Neuron (in vitro differentiated cells): ENCODE results near the gene POLA1.

Experiments
- H2AFZ ChIP-seq: one replicate; pipeline ENCODE4 v1.6.1; 2013; ENCODE audit warnings: low read depth, mild to moderate bottlenecking, inconsistent platforms, low read length, moderate library complexity
- H3K27me3 ChIP-seq: one replicate; pipeline ENCODE4 v1.6.1; 2013; ENCODE audit warnings: low read length; ENCODE audit not compliant: insufficient read depth
- H3K36me3 ChIP-seq: one replicate; pipeline ENCODE4 v1.6.1; 2013; ENCODE audit warnings: low read length; ENCODE audit not compliant: insufficient read depth
- H3K4me1 ChIP-seq: one replicate; pipeline ENCODE4 v1.6.1; 2013; ENCODE audit warnings: low read length; ENCODE audit not compliant: insufficient read depth
- H3K4me3 ChIP-seq: 2 replicates; pipeline ENCODE4 v1.5.1; 2013; ENCODE audit warnings: mild to moderate bottlenecking, low read length, moderate library complexity
- H3K9me3 ChIP-seq: one replicate; pipeline ENCODE4 v1.6.1; 2013; ENCODE audit warnings: low read length

POLA1 gene

GRCh38 chrX:24988314-24988713 is 294.6 kb downstream of the POLA1 start:
- Histone ChIP-seq H3K9me3 (no peaks in the 10 kb centered on the region), H2AFZ (no peak overlapping the region), H3K36me3 (no peaks in the 10 kb centered on the region)

GRCh38 chrX:24990535-24990934 is 296.8 kb downstream of the POLA1 start:
- Histone ChIP-seq H3K4me1 (peaks cover 12% of the 10 kb centered on the region), H3K9me3 (no peaks in the 10 kb centered on the region), H3K4me3 (no peak overlapping the region), H3K36me3 (no peaks in the 10 kb centered on the region), H2AFZ (no peak overlapping the region), H3K27me3 (no peaks in the 10 kb centered on the region)

More at GRCh38 chrX:24988314-24988713, 294.6 kb downstream of the POLA1 start:
- Histone ChIP-seq H3K27me3 (no peaks in the 10 kb centered on the region), H3K4me1 (peaks cover 7% of the 10 kb centered on the region), H3K4me3 (no peak overlapping the region)

- H3K4me3 ChIP-seq: no peak overlapping the region
- no peaks in the 10 kb centered on the region for H3K9me3 ChIP-seq
- peaks cover 2% of the 10 kb centered on the region for H3K27me3 ChIP-seq
- no peaks in the 10 kb centered on the region for H3K36me3 ChIP-seq
- peaks cover 15% of the 10 kb centered on the region for H3K4me1 ChIP-seq
- H2AFZ ChIP-seq: no peak overlapping the region
These were observed 300.2 kb downstream of the POLA1 start for GRCh38 chrX:24993879-24994278.

- H3K4me3 ChIP-seq: no peak overlapping the region
- no peaks in the 10 kb centered on the region for H3K36me3 ChIP-seq
- H3K9me3 ChIP-seq: no peaks in the 10 kb centered on the region
- no peak overlapping the region for H2AFZ ChIP-seq
- H3K4me1 ChIP-seq: peaks cover 9% of the 10 kb centered on the region
- peaks cover 2% of the 10 kb centered on the region for H3K27me3 ChIP-seq
These were observed 302.5 kb downstream of the POLA1 start for GRCh38 chrX:24996096-24996709.

- H3K27me3 ChIP-seq: peaks cover 4% of the 10 kb centered on the region
These were observed 305.8 kb downstream of the POLA1 start for GRCh38 chrX:24999511-24999910.

GRCh38 chrX:25001808-25002660 is 308.3 kb downstream of the POLA1 start:
- Histone ChIP-seq H3K9me3 (peaks cover 3% of the 10 kb centered on the region), H3K36me3 (no peaks in the 10 kb centered on the region), H3K4me3 (no peak overlapping the region), H3K27me3 (peaks cover 17% of the 10 kb centered on the region), H3K4me1 (peaks cover 2% of the 10 kb centered on the region), H2AFZ (no peak overlapping the region)

More at GRCh38 chrX:24999511-24999910, 305.8 kb downstream of the POLA1 start:
- Histone ChIP-seq H3K4me1 (peaks cover 4% of the 10 kb centered on the region), H3K36me3 (no peaks in the 10 kb centered on the region), H3K4me3 (no peak overlapping the region), H2AFZ (no peak overlapping the region), H3K9me3 (peaks cover 3% of the 10 kb centered on the region)

GRCh38 chrX:25002661-25003020 is 308.9 kb downstream of the POLA1 start:
- H3K27me3 ChIP-seq: peaks cover 22% of the 10 kb centered on the region
- peaks cover 2% of the 10 kb centered on the region for H3K4me1 ChIP-seq
- H3K4me3 ChIP-seq: no peak overlapping the region
- H3K9me3 ChIP-seq: peaks cover 3% of the 10 kb centered on the region
- H2AFZ ChIP-seq: no peak overlapping the region
- no peaks in the 10 kb centered on the region for H3K36me3 ChIP-seq

- H3K4me1 ChIP-seq: peaks cover 2% of the 10 kb centered on the region
- peaks cover 3% of the 10 kb centered on the region for H3K9me3 ChIP-seq
- peaks cover 28% of the 10 kb centered on the region for H3K27me3 ChIP-seq
- H3K36me3 ChIP-seq: no peaks in the 10 kb centered on the region
- H3K4me3 ChIP-seq: no peak overlapping the region
- no peak overlapping the region for H2AFZ ChIP-seq
These were observed 309.5 kb downstream of the POLA1 start for GRCh38 chrX:25003066-25003849.

GRCh38 chrX:25004040-25004439 is 310.3 kb downstream of the POLA1 start:
- Histone ChIP-seq H3K36me3 (no peaks in the 10 kb centered on the region), H2AFZ (no peak overlapping the region), H3K27me3 (peaks cover 34% of the 10 kb centered on the region), H3K9me3 (peaks cover 3% of the 10 kb centered on the region), H3K4me1 (peaks cover 2% of the 10 kb centered on the region), H3K4me3 (no peak overlapping the region)

- peaks cover 39% of the 10 kb centered on the region for H3K27me3 ChIP-seq
- H2AFZ ChIP-seq: no peak overlapping the region
- peaks cover 2% of the 10 kb centered on the region for H3K4me1 ChIP-seq
- no peak overlapping the region for H3K4me3 ChIP-seq
- H3K9me3 ChIP-seq: peaks cover 3% of the 10 kb centered on the region
- H3K36me3 ChIP-seq: no peaks in the 10 kb centered on the region
These were observed 310.8 kb downstream of the POLA1 start for GRCh38 chrX:25004485-25005032.

- no peaks in the 10 kb centered on the region for H3K36me3 ChIP-seq
- no peak overlapping the region for H3K4me3 ChIP-seq
- peaks cover 3% of the 10 kb centered on the region for H3K9me3 ChIP-seq
- H3K4me1 ChIP-seq: peaks cover 2% of the 10 kb centered on the region
- peaks cover 44% of the 10 kb centered on the region for H3K27me3 ChIP-seq
- no peak overlapping the region for H2AFZ ChIP-seq
These were observed 311.3 kb downstream of the POLA1 start for GRCh38 chrX:25005034-25005381.

- peaks cover 3% of the 10 kb centered on the region for H3K9me3 ChIP-seq
- no peak overlapping the region for H3K4me3 ChIP-seq
- H3K36me3 ChIP-seq: no peaks in the 10 kb centered on the region
- peaks cover 2% of the 10 kb centered on the region for H3K4me1 ChIP-seq
- no peak overlapping the region for H2AFZ ChIP-seq
- H3K27me3 ChIP-seq: peaks cover 49% of the 10 kb centered on the region
These were observed 311.9 kb downstream of the POLA1 start for GRCh38 chrX:25005382-25006185.
